D721Med (cell line): ENCODE data around the gene ZDHHC16.
"Not testable (repeated sequence)": the region's sequence is repeated elsewhere in the genome, so short reads cannot be mapped to it uniquely, and the experiment has no call there.

Experiments
- DNase-seq: peaks from one replicate; pipeline ENCODE4 v3.0.0; 2011; ENCODE audit warnings: low spot score; ENCODE audit not compliant: insufficient read length
- FAIRE-seq: peaks from 2 replicates; lab custom pipeline; 2011; peaks lifted over from hg19 to GRCh38; lab: Jason Lieb, UNC
- CTCF ChIP-seq: IDR thresholded peaks from 2 replicates; pipeline ENCODE4 v1.5.1; 2012; ENCODE audit warnings: mild to moderate bottlenecking, control low read depth; ENCODE audit not compliant: insufficient read depth; ENCODE audit errors: missing control alignments

The ZDHHC16 gene

GRCh38 chr10:97407211-97407951 is 38.6 kb upstream of the ZDHHC16 start:
- DNase-seq: peak; percentile 74
- TF ChIP-seq CTCF: peak; percentile 74
- FAIRE-seq: no peak

GRCh38 chr10:97407952-97408248 is 38.1 kb upstream of the ZDHHC16 start:
- DNase-seq (no peak), FAIRE-seq (no peak)
- no peak for TF ChIP-seq CTCF

- TF ChIP-seq CTCF: no peak
- FAIRE-seq (no peak), DNase-seq (no peak)
Observed at GRCh38 chr10:97408496-97408992, 37.4 kb upstream of the ZDHHC16 start.

GRCh38 chr10:97411406-97411805 is 34.6 kb upstream of the ZDHHC16 start:
- FAIRE-seq: no peak
- no peak for TF ChIP-seq CTCF
- no peak for DNase-seq

GRCh38 chr10:97412891-97413304 is 33.1 kb upstream of the ZDHHC16 start:
- FAIRE-seq (no peak), DNase-seq (no peak)
- TF ChIP-seq CTCF: no peak

- no peak for TF ChIP-seq CTCF
- DNase-seq: no peak
- FAIRE-seq: no peak
Observed at GRCh38 chr10:97416565-97416964, 29.4 kb upstream of the ZDHHC16 start.

GRCh38 chr10:97423757-97424098 is 22.2 kb upstream of the ZDHHC16 start:
- not testable (repeated sequence) for DNase-seq, FAIRE-seq
